Naive thymus-derived CD4-positive, alpha-beta T cell (primary cell): Measurements from ENCODE around the gene FGFR2. TPM values are rescaled to one million over a fixed set of nuclear protein-coding genes. Genes with fewer than 3 reads are reported as not detected.

Experiments used
- ATAC-seq: fragments of 150-1000 bp; cut with Tn5 transposase; 2 replicates; pipeline ENCODE4 v1.10.0; 2021; ENCODE audit warnings: mild to moderate bottlenecking, moderate library complexity
- CTCF ChIA-PET: fragments of 350-600 bp; sonication (Branson Sonifier 250); formaldehyde crosslinking; loops from one replicate; lab custom pipeline; 2021; ENCODE audit warnings: antibody characterized with exemption; lab: Charles Lee
- POLR2A ChIA-PET: fragments of 350-600 bp; sonication (Branson Sonifier 250); formaldehyde crosslinking; loops from one replicate; lab custom pipeline; 2021; ENCODE audit warnings: antibody characterized with exemption, inconsistent platforms; lab: Charles Lee
- DNase-seq, 9 donors: peaks; one replicate each; pipeline versions ENCODE4 v3.0.0 to v3.0.0-alpha.2; 2020 to 2022; ENCODE audit warnings: mixed read lengths in 1 of 9
- H3K27ac ChIP-seq: one replicate; pipeline ENCODE4 v1.7.0; 2013; ENCODE audit warnings: mild to moderate bottlenecking, low read depth, low read length, moderate library complexity
- H3K27me3 ChIP-seq, 2 donors: one replicate each; pipeline ENCODE4 v1.7.0; 2013; ENCODE audit warnings: low read length in 2 of 2, mild to moderate bottlenecking in 2 of 2, moderate library complexity in 2 of 2; ENCODE audit not compliant: control insufficient read depth in 2 of 2, insufficient read depth in 2 of 2
- H3K36me3 ChIP-seq, 3 experiments: 1 replicate in 2 of 3; 2 replicates in 1 of 3; pipeline ENCODE4 v1.7.0; 2013; ENCODE audit warnings: low read length in 3 of 3, mild to moderate bottlenecking in 3 of 3, moderate library complexity in 1 of 3; ENCODE audit not compliant: insufficient read depth in 3 of 3, control insufficient read depth in 2 of 3
- H3K4me1 ChIP-seq, 2 donors: one replicate each; pipeline ENCODE4 v1.7.0; 2013; ENCODE audit warnings: low read length in 2 of 2, mild to moderate bottlenecking in 2 of 2, moderate library complexity in 1 of 2; ENCODE audit not compliant: control insufficient read depth in 2 of 2, insufficient read depth in 2 of 2
- H3K4me3 ChIP-seq: 2 replicates; pipeline ENCODE4 v1.7.0; 2013; ENCODE audit warnings: mild to moderate bottlenecking, low read length
- H3K9me3 ChIP-seq, 3 experiments: 1 replicate in 2 of 3; 2 replicates in 1 of 3; pipeline ENCODE4 v1.7.0; 2013; ENCODE audit warnings: low read length in 3 of 3; ENCODE audit not compliant: control insufficient read depth in 2 of 3
- H3K27ac Mint-ChIP-seq, 9 donors: one replicate each; pipeline ENCODE4 v1.8.0; 2020 to 2022; ENCODE audit warnings: mixed read lengths in 9 of 9, mild to moderate bottlenecking in 8 of 9, moderate library complexity in 5 of 9, inconsistent platforms in 2 of 9
- H3K27me3 Mint-ChIP-seq, 5 donors: one replicate each; pipeline ENCODE4 v1.8.0; 2021 to 2022; ENCODE audit warnings: mixed read lengths in 5 of 5, mild to moderate bottlenecking in 1 of 5
- H3K36me3 Mint-ChIP-seq, 5 donors: one replicate each; pipeline ENCODE4 v1.8.0; 2020 to 2022; ENCODE audit warnings: mixed read lengths in 5 of 5, mild to moderate bottlenecking in 3 of 5, inconsistent platforms in 1 of 5
- H3K4me1 Mint-ChIP-seq, 7 donors: one replicate each; pipeline ENCODE4 v1.8.0; 2020 to 2022; ENCODE audit warnings: mixed read lengths in 7 of 7, mild to moderate bottlenecking in 3 of 7, inconsistent platforms in 1 of 7
- H3K4me3 Mint-ChIP-seq, 10 donors: one replicate each; pipeline ENCODE4 v1.8.0; 2020 to 2022; ENCODE audit warnings: mild to moderate bottlenecking in 10 of 10, mixed read lengths in 10 of 10, moderate library complexity in 6 of 10, inconsistent platforms in 2 of 10
- H3K9me3 Mint-ChIP-seq, 11 donors: one replicate each; pipeline ENCODE4 v1.8.0; 2020 to 2022; ENCODE audit warnings: mixed read lengths in 11 of 11, mild to moderate bottlenecking in 4 of 11, inconsistent platforms in 1 of 11, moderate library complexity in 1 of 11
- intact Hi-C, 2 donors: fragments of 100-400 bp; cut with micrococcal nuclease; formaldehyde crosslinking; loops; one replicate each; pipeline ENCODE4 v1.15.1; 2023
- polyA plus RNA-seq, 2 donors: library from polyadenylated mRNA; unstranded; fragments of 300-500 nt; fragmentation: Illumina TruSeq; gene quantifications; one replicate each; pipeline ENCODE4 v1.2.3, GENCODE V29; 2021
- total RNA-seq, 6 experiments: library from RNA in 5 of 6; stranded (reverse) in 5 of 6; gene quantifications; 1 replicate in 5 of 6; 2 replicates in 1 of 6; pipeline ENCODE4 v1.2.3 and lab custom pipeline; 2021 to 2026

Gene FGFR2
- total and polyA plus RNA-seq, 7 experiments from 2014 or later = 0.88 to 1.2 TPM; not detected in 5

- Histone ChIP-seq H3K9me3 (no peaks in the 10 kb centered on the region), H3K4me3 (no peak overlapping the region), H3K27ac (no peak overlapping the region), H3K27me3 (no peaks in the 10 kb centered on the region), H3K4me1 (no peaks in the 10 kb centered on the region), H3K36me3 (no peaks in the 10 kb centered on the region)
- Mint-ChIP-seq H3K27ac (no peak overlapping the region), H3K36me3 (no peaks in the 10 kb centered on the region), H3K9me3 (peaks cover 0 to 5% (median 0%) of the 10 kb centered on the region in 11 donors), H3K4me3 (no peak overlapping the region), H3K27me3 (no peaks in the 10 kb centered on the region), H3K4me1 (no peaks in the 10 kb centered on the region)
- POLR2A ChIA-PET = no interaction called here
- CTCF ChIA-PET = no interaction called here
- DNase-seq (no peak), ATAC-seq (no peak)
- intact Hi-C loops = no loop called here
Measured at GRCh38 chr10:121448766-121449421, 149.3 kb downstream of the FGFR2 start.

- peaks cover 0 to 3% (median 0%) of the 10 kb centered on the region in 11 donors for H3K9me3 Mint-ChIP-seq
- no peaks in the 10 kb centered on the region for H3K4me1 ChIP-seq
- H3K9me3 ChIP-seq = no peaks in the 10 kb centered on the region
- intact Hi-C loops = no loop called here
- no peaks in the 10 kb centered on the region for H3K4me1 Mint-ChIP-seq
- no peak overlapping the region for H3K27ac ChIP-seq
- H3K27me3 Mint-ChIP-seq = no peaks in the 10 kb centered on the region
- ATAC-seq (no peak), DNase-seq (no peak)
- H3K4me3 Mint-ChIP-seq = no peak overlapping the region
- no peaks in the 10 kb centered on the region for H3K27me3 ChIP-seq
- H3K36me3 ChIP-seq = no peaks in the 10 kb centered on the region
- H3K36me3 Mint-ChIP-seq = no peaks in the 10 kb centered on the region
- H3K4me3 ChIP-seq = no peak overlapping the region
- no peak overlapping the region for H3K27ac Mint-ChIP-seq
- CTCF ChIA-PET = no interaction called here
- POLR2A ChIA-PET = no interaction called here
Measured at GRCh38 chr10:121444520-121445165, 153.6 kb downstream of the FGFR2 start.

DNA sequence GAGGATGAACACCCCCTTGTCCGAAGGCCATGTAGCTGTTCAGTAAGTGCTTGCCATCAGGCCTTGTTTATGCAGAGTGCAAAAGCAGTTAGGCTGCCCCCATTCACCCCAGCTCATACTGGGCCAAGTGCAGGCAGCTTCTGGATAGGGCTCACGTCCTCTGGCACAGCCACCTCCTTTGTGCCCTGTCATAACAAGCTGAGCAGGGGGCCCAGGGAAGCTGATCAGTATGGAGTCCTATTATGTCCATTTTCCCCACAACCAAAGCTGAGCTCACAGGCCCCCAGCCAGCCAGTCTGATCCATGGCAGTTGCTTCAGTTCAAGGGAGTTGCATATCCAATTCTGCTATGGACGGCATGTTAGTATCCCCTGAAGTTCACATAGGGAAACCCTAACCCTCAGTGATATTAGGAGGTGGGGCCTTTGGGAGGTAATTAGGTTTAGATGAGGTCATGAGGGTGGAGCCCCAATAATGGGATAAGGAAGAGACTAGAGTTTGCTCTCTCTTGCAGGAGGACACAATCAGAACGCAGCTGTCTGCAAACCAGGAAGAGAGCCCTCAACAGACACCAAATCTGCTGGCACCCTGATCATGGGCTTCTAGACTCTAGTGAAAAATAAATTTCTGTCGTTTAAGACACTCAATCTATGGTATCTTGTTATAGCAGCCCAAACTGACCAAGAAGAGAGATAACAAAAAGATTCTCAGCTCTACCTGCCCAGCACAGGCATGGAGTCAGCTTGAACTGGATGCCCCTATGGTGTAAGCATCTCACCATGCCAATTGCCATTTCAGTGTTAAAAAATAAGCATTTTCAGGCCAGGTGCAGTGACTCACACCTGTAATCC is 155.9 kb downstream of the FGFR2 start:
- H3K36me3 Mint-ChIP-seq = no peaks in the 10 kb centered on the region
- H3K27ac Mint-ChIP-seq = no peak overlapping the region
- Histone ChIP-seq H3K4me1 (no peaks in the 10 kb centered on the region), H3K4me3 (no peak overlapping the region), H3K27me3 (no peaks in the 10 kb centered on the region), H3K36me3 (no peaks in the 10 kb centered on the region), H3K9me3 (no peaks in the 10 kb centered on the region), H3K27ac (no peak overlapping the region)
- DNase-seq (no peak), ATAC-seq (no peak)
- no peaks in the 10 kb centered on the region for H3K4me1 Mint-ChIP-seq
- ChIA-PET CTCF (no interaction called here), POLR2A (no interaction called here)
- peaks cover 0 to 7% (median 0%) of the 10 kb centered on the region in 5 donors for H3K27me3 Mint-ChIP-seq
- no peak overlapping the region for H3K4me3 Mint-ChIP-seq
- intact Hi-C loops = no loop called here
- H3K9me3 Mint-ChIP-seq = peaks cover 0 to 2% (median 0%) of the 10 kb centered on the region in 11 donors

- Histone ChIP-seq H3K27me3 (no peaks in the 10 kb centered on the region), H3K4me1 (no peaks in the 10 kb centered on the region), H3K27ac (no peak overlapping the region), H3K9me3 (no peaks in the 10 kb centered on the region), H3K4me3 (no peak overlapping the region), H3K36me3 (no peaks in the 10 kb centered on the region)
- Mint-ChIP-seq H3K4me1 (peaks cover 0 to 1% (median 0%) of the 10 kb centered on the region in 7 donors), H3K4me3 (no peak overlapping the region), H3K36me3 (no peaks in the 10 kb centered on the region), H3K27me3 (peaks cover 0 to 7% (median 0%) of the 10 kb centered on the region in 5 donors), H3K9me3 (peaks cover 0 to 2% (median 0%) of the 10 kb centered on the region in 11 donors), H3K27ac (no peak overlapping the region)
- ChIA-PET POLR2A (no interaction called here), CTCF (interaction anchor here (0.6 kb wide), 1 partner anchor 1031 kb away, joined by 4 read pairs; no protein-coding TSS in a partner anchor)
- ATAC-seq (no peak), DNase-seq (no peak)
- intact Hi-C loops = no loop called here
Measured at GRCh38 chr10:121440461-121440860, 157.8 kb downstream of the FGFR2 start.

DNA sequence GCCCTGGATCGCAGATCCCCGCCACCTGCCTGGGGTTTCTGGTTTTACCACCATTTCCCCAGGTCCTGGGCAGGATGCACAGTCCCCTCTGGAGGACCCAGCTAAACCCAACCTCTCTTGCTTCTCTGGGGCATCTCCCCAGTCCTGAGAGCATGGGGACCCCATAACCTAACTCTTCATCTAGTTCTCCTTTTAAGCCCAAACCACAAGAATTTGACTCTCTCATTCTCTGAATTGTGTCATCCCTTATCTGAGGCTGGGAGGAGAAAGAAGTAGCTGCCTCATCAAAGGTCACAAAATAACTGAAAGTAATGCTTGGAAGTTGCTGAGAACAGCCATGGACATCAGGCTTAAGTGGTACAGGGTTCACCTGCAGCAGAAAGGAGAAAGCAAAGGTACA is 159.9 kb downstream of the FGFR2 start:
- CTCF ChIA-PET = no interaction called here
- Histone ChIP-seq H3K36me3 (no peaks in the 10 kb centered on the region), H3K27ac (no peak overlapping the region), H3K9me3 (no peaks in the 10 kb centered on the region), H3K4me1 (no peaks in the 10 kb centered on the region), H3K4me3 (no peak overlapping the region), H3K27me3 (no peaks in the 10 kb centered on the region)
- no peaks in the 10 kb centered on the region for H3K36me3 Mint-ChIP-seq
- DNase-seq (no peak), ATAC-seq (peak; percentile 47)
- H3K4me3 Mint-ChIP-seq = no peak overlapping the region
- peaks cover 0 to 12% (median 0%) of the 10 kb centered on the region in 5 donors for H3K27me3 Mint-ChIP-seq
- intact Hi-C loops = no loop called here
- H3K4me1 Mint-ChIP-seq = peaks cover 0 to 1% (median 0%) of the 10 kb centered on the region in 7 donors
- no peak overlapping the region for H3K27ac Mint-ChIP-seq
- POLR2A ChIA-PET = no interaction called here
- H3K9me3 Mint-ChIP-seq = peaks cover 0 to 2% (median 0%) of the 10 kb centered on the region in 11 donors

GRCh38 chr10:121437596-121437995 is 160.6 kb downstream of the FGFR2 start:
- no peaks in the 10 kb centered on the region for H3K9me3 ChIP-seq
- no peak overlapping the region for H3K27ac Mint-ChIP-seq
- no peak overlapping the region for H3K27ac ChIP-seq
- H3K4me3 ChIP-seq = no peak overlapping the region
- H3K4me1 ChIP-seq = no peaks in the 10 kb centered on the region
- no peaks in the 10 kb centered on the region for H3K36me3 ChIP-seq
- ChIA-PET CTCF (no interaction called here), POLR2A (no interaction called here)
- no peaks in the 10 kb centered on the region for H3K27me3 ChIP-seq
- peaks cover 0 to 1% (median 0%) of the 10 kb centered on the region in 7 donors for H3K4me1 Mint-ChIP-seq
- intact Hi-C loops = no loop called here
- H3K36me3 Mint-ChIP-seq = no peaks in the 10 kb centered on the region
- ATAC-seq (no peak), DNase-seq (no peak)
- no peak overlapping the region for H3K4me3 Mint-ChIP-seq
- H3K9me3 Mint-ChIP-seq = peaks cover 0 to 4% (median 0%) of the 10 kb centered on the region in 11 donors
- peaks cover 0 to 12% (median under 1%) of the 10 kb centered on the region in 5 donors for H3K27me3 Mint-ChIP-seq
